Kidney (tissue), 14 donors: ENCODE results near the gene PGF. TPM values are rescaled to one million over a fixed set of nuclear protein-coding genes. Genes with fewer than 3 reads are reported as not detected.

ENCODE experiments used
- DNase-seq, 5 donors: peaks; one replicate each; pipeline ENCODE4 v3.0.0-alpha.2; 2013 to 2020
- FAIRE-seq: peaks from 2 replicates; lab custom pipeline; 2012; peaks lifted over from hg19 to GRCh38; lab: Jason Lieb, UNC
- H3K27ac ChIP-seq, 2 donors: one replicate each; pipeline ENCODE4 v1.7.0; 2013; ENCODE audit warnings: low read depth in 2 of 2, low read length in 2 of 2, inconsistent platforms in 1 of 2
- H3K27me3 ChIP-seq: one replicate; pipeline ENCODE4 v1.7.1; 2013; ENCODE audit warnings: low read length, inconsistent platforms; ENCODE audit not compliant: control insufficient read depth, insufficient read depth
- H3K36me3 ChIP-seq, 3 donors: one replicate each; pipeline versions ENCODE4 v1.7.0 to v1.7.1; 2013; ENCODE audit warnings: low read length in 3 of 3, control low read depth in 1 of 3, inconsistent platforms in 1 of 3; ENCODE audit not compliant: insufficient read depth in 3 of 3, control insufficient read depth in 2 of 3
- H3K4me1 ChIP-seq, 3 donors: one replicate each; pipeline versions ENCODE4 v1.7.0 to v1.7.1; 2013; ENCODE audit warnings: low read length in 3 of 3, inconsistent platforms in 1 of 3, low read depth in 1 of 3; ENCODE audit not compliant: control insufficient read depth in 2 of 3, insufficient read depth in 2 of 3
- H3K4me3 ChIP-seq, 3 donors: one replicate each; pipeline versions ENCODE4 v1.7.0 to v1.8.1; 2013; ENCODE audit warnings: low read length in 3 of 3, control low read depth in 1 of 3, inconsistent platforms in 1 of 3
- H3K9ac ChIP-seq, 3 donors: one replicate each; pipeline versions ENCODE4 v1.7.0 to v1.7.1; 2013; ENCODE audit warnings: low read length in 3 of 3, control low read depth in 1 of 3, inconsistent platforms in 1 of 3
- H3K9me3 ChIP-seq, 3 donors: one replicate each; pipeline versions ENCODE4 v1.7.0 to v1.7.1; 2013; ENCODE audit warnings: low read length in 3 of 3, control low read depth in 1 of 3, inconsistent platforms in 1 of 3; ENCODE audit not compliant: control insufficient read depth in 2 of 3, insufficient read depth in 1 of 3
- intact Hi-C: fragments of 100-400 bp; cut with DNase I; formaldehyde crosslinking; loops from one replicate; pipeline ENCODE4 v1.11.1; 2022
- polyA plus RNA-seq: library from polyadenylated mRNA; stranded (reverse); fragments of 350-450 nt; fragmentation: Illumina TruSeq; extraction: RNeasy Lipid Tissue Mini Kit (QIAGEN cat#74804); gene quantifications from one replicate; pipeline ENCODE4 v1.2.3, GENCODE V29; 2014; ENCODE audit warnings: low read depth, low replicate concordance; ENCODE audit not compliant: insufficient read depth
- total RNA-seq: library from RNA; stranded (reverse); fragmentation: NEBNext Ultra II Directional; extraction: Animal tissue kit (Norgen Biotek cat#: 25700); gene quantifications from one replicate; pipeline ENCODE4 v1.2.1, GENCODE V29; 2021
- TF ChIP-seq, protein P1 (sequence below): IDR thresholded peaks from 3 replicates; pipeline ENCODE4 v1.5.1; 2012; ENCODE audit warnings: mild to moderate bottlenecking, moderate library complexity, borderline replicate concordance; ENCODE audit not compliant: insufficient read depth; ENCODE audit errors: extremely low read depth
- donor health status: control.
- donor health status: control.
- donor health status: control.
- donor health status: control.
- donor health status: control.
- donor health status: DM: yes; HTN: yes; CAD: no.
- donor health status: Normal renal cell carcinoma (clear cell type).

Gene PGF
- total and polyA plus RNA-seq, 2 donors from 2014 or later = 9.3 to 12.1 TPM

DNA sequence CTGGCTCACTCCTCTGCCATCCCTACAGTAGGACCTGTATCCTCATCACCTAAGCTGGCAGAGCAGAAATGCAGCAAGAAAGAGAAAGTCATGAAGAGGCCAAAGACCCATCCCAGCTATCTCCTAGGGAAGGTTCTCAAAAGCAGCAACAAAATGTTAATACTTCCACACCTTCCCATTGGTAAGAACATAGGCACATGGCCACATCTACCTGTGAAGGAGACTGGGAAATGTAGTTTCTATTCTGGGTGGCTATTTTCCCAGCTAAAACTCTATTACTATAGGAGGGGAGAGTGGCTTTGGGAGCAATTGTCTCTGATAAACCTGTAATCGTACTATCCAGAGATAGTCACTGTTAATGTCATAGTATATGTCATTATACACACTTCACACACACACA, 33.6 kb upstream of the PGF start:
- no peak for FAIRE-seq
- Histone ChIP-seq H3K9ac (no peak overlapping the region), H3K4me3 (no peak overlapping the region), H3K36me3 (no peaks in the 10 kb centered on the region), H3K4me1 (no peaks in the 10 kb centered on the region), H3K27ac (no peak overlapping the region), H3K27me3 (no peaks in the 10 kb centered on the region), H3K9me3 (no peaks in the 10 kb centered on the region)
- DNase-seq = no peak
- intact Hi-C loops = no loop called here
- TF ChIP-seq, protein P1, sequence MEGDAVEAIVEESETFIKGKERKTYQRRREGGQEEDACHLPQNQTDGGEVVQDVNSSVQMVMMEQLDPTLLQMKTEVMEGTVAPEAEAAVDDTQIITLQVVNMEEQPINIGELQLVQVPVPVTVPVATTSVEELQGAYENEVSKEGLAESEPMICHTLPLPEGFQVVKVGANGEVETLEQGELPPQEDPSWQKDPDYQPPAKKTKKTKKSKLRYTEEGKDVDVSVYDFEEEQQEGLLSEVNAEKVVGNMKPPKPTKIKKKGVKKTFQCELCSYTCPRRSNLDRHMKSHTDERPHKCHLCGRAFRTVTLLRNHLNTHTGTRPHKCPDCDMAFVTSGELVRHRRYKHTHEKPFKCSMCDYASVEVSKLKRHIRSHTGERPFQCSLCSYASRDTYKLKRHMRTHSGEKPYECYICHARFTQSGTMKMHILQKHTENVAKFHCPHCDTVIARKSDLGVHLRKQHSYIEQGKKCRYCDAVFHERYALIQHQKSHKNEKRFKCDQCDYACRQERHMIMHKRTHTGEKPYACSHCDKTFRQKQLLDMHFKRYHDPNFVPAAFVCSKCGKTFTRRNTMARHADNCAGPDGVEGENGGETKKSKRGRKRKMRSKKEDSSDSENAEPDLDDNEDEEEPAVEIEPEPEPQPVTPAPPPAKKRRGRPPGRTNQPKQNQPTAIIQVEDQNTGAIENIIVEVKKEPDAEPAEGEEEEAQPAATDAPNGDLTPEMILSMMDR = no peak

DNA sequence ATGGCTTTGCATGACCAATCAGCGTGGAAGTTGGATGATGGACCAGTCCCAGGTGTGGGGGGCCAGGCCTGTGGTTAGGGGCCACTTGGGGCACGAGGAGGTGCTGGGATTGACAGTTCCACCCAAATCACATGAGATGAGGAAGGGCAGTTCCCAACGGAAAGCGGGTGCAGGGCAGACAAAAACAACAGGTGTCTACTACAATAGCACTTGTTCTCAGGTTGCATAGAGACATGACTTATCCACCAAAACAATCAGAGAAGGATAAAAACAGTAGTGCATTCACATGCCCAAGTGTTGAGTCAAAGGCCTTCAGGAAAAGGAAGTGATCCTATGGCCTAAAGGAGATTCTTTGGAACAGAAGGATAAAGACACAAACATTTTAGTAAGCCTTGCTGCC, 32.7 kb upstream of the PGF start:
- intact Hi-C loops = no loop called here
- FAIRE-seq (no peak), DNase-seq (no peak)
- no peaks in the 10 kb centered on the region for H3K36me3 ChIP-seq
- no peaks in the 10 kb centered on the region for H3K4me1 ChIP-seq
- TF ChIP-seq, protein P1 = no peak
- no peaks in the 10 kb centered on the region for H3K27me3 ChIP-seq
- no peaks in the 10 kb centered on the region for H3K9me3 ChIP-seq
- no peak overlapping the region for H3K9ac ChIP-seq
- H3K4me3 ChIP-seq = no peak overlapping the region
- no peak overlapping the region for H3K27ac ChIP-seq

DNA sequence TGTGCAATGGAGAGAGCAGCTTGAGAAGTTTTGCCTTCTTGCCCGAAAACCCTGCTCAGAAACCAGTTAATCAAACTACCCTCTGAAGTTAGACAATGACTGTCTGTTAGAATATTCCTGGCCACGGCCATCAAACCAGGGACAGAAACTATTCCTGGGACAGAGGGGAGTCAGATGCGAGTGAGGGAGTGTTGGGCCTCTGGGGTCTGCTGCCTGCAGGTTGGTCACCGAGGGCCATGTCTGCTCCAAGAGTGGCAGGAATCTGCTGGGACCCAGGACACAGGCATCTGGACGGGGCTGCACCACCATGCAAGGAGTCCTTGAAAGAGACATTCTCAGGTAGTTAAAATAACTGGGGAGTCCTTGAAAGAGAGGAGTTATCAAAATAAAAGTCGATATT, 30.4 kb upstream of the PGF start:
- TF ChIP-seq, protein P1 = no peak
- no peak overlapping the region for H3K4me3 ChIP-seq
- no peaks in the 10 kb centered on the region for H3K36me3 ChIP-seq
- peaks cover 0 to 4% (median 0%) of the 10 kb centered on the region in 3 donors for H3K4me1 ChIP-seq
- intact Hi-C loops = no loop called here
- H3K27me3 ChIP-seq = no peaks in the 10 kb centered on the region
- DNase-seq (no peak), FAIRE-seq (no peak)
- no peaks in the 10 kb centered on the region for H3K9me3 ChIP-seq
- no peak overlapping the region for H3K27ac ChIP-seq
- H3K9ac ChIP-seq = no peak overlapping the region

DNA sequence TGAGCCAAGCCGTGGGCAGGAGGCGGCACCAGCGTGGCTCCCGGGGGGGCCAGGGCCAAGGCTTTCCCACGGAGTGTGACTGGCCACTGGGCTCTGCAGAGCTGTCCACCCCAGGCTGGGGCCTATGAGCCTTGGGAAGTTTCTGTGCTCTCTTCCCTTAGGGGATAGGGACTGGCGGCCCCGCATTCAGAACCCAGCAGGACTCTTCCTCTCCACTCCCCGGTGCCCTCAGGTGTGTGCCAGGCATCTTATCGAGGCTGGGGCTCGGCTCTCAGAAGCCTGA, 29.6 kb upstream of the PGF start:
- H3K27me3 ChIP-seq = no peaks in the 10 kb centered on the region
- intact Hi-C loops = no loop called here
- no peak overlapping the region for H3K27ac ChIP-seq
- TF ChIP-seq, protein P1 = no peak
- DNase-seq = no peak
- no peak overlapping the region for H3K9ac ChIP-seq
- no peaks in the 10 kb centered on the region for H3K9me3 ChIP-seq
- H3K4me1 ChIP-seq = peaks cover 0 to 4% (median 0%) of the 10 kb centered on the region in 3 donors
- H3K4me3 ChIP-seq = no peak overlapping the region
- no peak for FAIRE-seq
- no peaks in the 10 kb centered on the region for H3K36me3 ChIP-seq
